Activated naive CD8-positive, alpha-beta T cell treated with anti-CD3 and anti-CD28 coated beads, Interleukin-2, amount 50 U/mL, for 24 hours (primary cell): ENCODE measurements around the gene DTL.
A peak's percentile ranks its signal among the peaks of the same experiment; 100 is the strongest.

ENCODE experiments used
- ATAC-seq: fragments of 150-1000 bp; cut with Tn5 transposase; one replicate; pipeline ENCODE4 v1.10.0; 2021
- DNase-seq: peaks from one replicate; pipeline ENCODE4 v3.0.0; 2021
- H3K27ac Mint-ChIP-seq: one replicate; pipeline ENCODE4 v1.8.0; 2021; ENCODE audit warnings: mild to moderate bottlenecking, mixed read lengths
- H3K27me3 Mint-ChIP-seq: one replicate; pipeline ENCODE4 v1.8.0; 2021; ENCODE audit warnings: mixed read lengths
- H3K36me3 Mint-ChIP-seq: one replicate; pipeline ENCODE4 v1.8.0; 2021; ENCODE audit warnings: low read depth, mixed read lengths
- H3K4me1 Mint-ChIP-seq: one replicate; pipeline ENCODE4 v1.8.0; 2021; ENCODE audit warnings: mixed read lengths
- H3K4me3 Mint-ChIP-seq: one replicate; pipeline ENCODE4 v1.8.0; 2021; ENCODE audit warnings: mild to moderate bottlenecking, moderate library complexity, mixed read lengths
- H3K9me3 Mint-ChIP-seq: one replicate; pipeline ENCODE4 v1.8.0; 2021; ENCODE audit warnings: mixed read lengths

Gene DTL

DNA sequence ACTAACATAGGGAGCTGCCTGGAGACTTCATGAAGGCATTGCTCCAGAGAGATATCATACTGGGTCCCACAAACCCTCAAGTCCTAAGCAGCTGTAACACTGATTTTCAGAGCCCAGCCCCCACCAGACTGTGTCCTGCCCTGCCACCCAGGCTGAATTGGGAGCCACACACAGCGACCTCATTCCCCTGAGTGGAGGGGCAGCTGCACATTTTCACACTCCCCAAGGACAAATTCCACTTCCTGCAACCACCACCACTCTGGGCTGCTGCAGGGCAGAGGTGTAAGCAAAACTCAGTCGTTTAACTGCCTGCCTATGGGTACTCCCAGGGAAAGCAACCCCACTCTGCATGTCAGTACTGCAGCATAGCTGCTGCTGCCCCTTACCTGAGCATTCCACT, 19.8 kb downstream of the DTL start:
- Mint-ChIP-seq H3K27me3 (no peaks in the 10 kb centered on the region), H3K4me3 (no peak overlapping the region), H3K36me3 (peaks cover 81% of the 10 kb centered on the region), H3K9me3 (peaks cover 14% of the 10 kb centered on the region), H3K4me1 (no peaks in the 10 kb centered on the region), H3K27ac (no peak overlapping the region)
- no peak for DNase-seq
- no peak for ATAC-seq

DNA sequence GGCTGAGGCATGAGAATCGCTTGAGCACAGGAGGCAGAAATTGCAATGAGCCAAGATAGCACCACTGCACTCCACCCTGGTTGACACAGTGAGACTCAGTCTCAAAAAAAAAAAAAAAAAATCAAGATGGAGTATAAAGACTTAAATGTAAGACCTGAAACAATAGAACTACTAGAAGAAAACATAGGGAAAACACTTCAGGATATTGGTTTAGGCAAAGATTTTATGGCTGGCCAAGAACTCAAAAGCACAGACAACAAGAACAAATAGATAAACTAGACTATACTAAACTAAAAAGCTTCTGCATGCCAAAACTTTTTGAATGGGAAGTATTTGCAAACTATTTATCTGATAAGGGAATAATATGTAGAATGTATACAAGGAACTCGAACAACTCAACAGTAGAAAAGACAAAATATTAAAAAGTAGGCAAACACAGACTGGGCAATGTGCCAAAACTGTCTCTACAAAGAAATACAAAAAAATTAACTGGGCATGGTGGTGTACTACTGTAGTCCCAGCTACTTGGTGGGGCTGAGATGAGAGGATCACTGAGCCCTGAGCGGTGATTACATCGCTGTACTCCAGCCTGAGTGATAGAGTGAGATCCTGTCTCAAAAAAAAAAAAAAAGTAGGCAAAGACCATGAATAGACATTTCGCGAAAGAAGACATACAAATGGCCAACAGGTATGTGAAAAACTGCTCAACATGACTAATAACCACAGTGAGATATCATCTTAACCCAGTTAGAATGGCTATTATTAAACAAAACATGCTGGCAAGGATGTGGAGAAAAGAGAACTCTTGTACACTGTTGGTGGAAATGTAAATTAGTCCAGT, 25.3 kb downstream of the DTL start:
- ATAC-seq (no peak), DNase-seq (no peak)
- Mint-ChIP-seq H3K27ac (no peak overlapping the region), H3K4me1 (no peaks in the 10 kb centered on the region), H3K36me3 (peaks cover 59% of the 10 kb centered on the region), H3K27me3 (no peaks in the 10 kb centered on the region), H3K9me3 (peaks cover 13% of the 10 kb centered on the region), H3K4me3 (no peak overlapping the region)

DNA sequence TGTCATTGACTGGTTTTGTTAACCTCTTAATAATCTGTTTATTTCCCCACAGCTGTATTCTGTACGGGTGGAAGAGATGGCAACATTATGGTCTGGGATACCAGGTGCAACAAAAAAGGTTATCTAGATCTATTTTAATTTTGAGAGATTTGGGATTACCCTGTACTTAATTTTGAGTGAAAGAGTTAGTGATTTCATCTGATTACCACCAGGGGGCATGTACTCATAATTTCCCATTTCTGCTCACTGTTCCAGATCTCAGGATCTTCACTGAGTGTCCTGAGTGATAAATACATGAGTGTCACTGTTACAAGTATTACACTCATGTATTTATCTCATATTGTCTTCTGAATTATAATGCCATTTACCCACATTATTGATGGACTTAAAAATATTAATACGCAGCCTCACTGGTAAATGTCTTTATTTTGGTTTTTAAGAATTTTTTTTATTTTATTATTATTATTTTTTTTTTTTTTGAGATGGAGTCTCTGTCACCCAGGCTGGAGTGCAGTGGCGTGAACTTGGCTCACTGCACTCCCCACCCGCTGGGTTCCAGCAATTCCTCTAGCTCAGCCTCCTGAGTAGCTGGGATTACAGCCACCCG, 27.4 kb downstream of the DTL start:
- Mint-ChIP-seq H3K27me3 (no peaks in the 10 kb centered on the region), H3K4me3 (no peak overlapping the region), H3K36me3 (peaks cover 57% of the 10 kb centered on the region), H3K4me1 (no peaks in the 10 kb centered on the region), H3K9me3 (no peaks in the 10 kb centered on the region), H3K27ac (no peak overlapping the region)
- DNase-seq (no peak), ATAC-seq (no peak)

DNA sequence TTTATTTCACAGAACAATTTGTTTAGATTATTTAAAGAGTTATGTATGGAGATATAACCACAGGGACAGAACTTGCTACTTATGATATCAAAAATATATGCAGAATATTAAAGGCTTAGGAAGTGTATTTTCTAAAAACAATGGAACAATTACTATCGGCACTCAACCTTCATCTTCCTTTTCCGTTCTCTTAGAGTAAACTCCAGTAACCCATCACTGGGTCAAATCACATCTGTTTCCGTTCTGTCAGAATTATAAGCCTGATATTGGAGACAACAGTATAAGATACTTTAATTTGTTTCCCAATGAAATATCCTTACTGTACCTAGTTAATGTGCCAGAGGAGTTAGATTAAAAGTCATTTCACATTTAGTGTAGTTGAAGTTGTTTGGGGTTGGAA, 32.2 kb downstream of the DTL start:
- H3K4me1 Mint-ChIP-seq, result no peaks in the 10 kb centered on the region
- peaks cover 67% of the 10 kb centered on the region for H3K36me3 Mint-ChIP-seq
- H3K4me3 Mint-ChIP-seq, result no peak overlapping the region
- H3K27me3 Mint-ChIP-seq, result no peaks in the 10 kb centered on the region
- H3K27ac Mint-ChIP-seq, result no peak overlapping the region
- H3K9me3 Mint-ChIP-seq, result no peaks in the 10 kb centered on the region
- DNase-seq, result no peak
- no peak for ATAC-seq

DNA sequence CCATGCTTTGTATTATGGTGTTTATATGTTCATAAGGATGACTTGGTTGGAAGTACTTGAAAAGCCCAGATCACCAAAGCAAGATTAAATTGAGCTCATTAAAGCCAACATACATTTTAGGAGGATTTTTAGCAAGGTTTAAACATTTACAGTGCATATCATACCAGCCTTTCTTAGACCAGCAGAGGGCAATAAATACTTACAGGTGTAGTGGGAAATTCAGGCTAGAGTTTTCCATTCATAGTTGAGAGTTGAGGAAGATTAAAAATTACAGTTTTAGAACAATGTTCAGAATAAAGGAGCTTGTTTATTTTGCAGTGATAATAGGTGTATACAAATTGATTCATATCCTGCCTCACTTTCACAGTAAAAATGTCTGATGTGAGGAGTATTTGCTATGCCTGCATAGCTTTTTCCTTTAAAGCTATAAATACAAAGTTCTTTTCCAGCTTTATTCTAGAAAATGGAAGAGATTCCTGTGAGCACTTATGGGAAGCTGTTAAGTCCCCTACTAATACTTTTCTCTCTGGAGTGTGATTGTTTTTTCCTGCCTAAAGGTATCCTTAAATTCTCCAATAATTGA, 35.3 kb downstream of the DTL start:
- DNase-seq (no peak), ATAC-seq (no peak)
- Mint-ChIP-seq H3K4me3 (no peak overlapping the region), H3K4me1 (no peaks in the 10 kb centered on the region), H3K9me3 (no peaks in the 10 kb centered on the region), H3K36me3 (peaks cover 73% of the 10 kb centered on the region), H3K27ac (no peak overlapping the region), H3K27me3 (no peaks in the 10 kb centered on the region)

DNA sequence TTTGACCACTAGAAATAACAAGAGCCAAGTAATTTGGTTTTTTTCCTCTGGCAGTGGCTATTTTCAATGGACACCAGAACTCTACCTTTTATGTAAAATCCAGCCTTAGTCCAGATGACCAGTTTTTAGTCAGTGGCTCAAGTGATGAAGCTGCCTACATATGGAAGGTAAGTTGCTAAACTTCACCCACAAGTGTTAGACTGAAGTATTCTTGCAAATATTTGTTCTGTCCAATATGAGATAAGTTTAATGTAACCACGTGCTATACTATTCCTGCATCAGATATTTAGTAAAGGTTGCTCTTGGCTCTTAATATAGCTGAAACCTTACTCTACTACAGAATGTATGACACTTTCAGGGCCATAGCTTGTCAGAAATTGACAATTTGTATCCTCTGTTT, 36.5 kb downstream of the DTL start:
- peaks cover 75% of the 10 kb centered on the region for H3K36me3 Mint-ChIP-seq
- H3K4me1 Mint-ChIP-seq, result no peaks in the 10 kb centered on the region
- no peaks in the 10 kb centered on the region for H3K27me3 Mint-ChIP-seq
- H3K4me3 Mint-ChIP-seq, result no peak overlapping the region
- H3K9me3 Mint-ChIP-seq, result no peaks in the 10 kb centered on the region
- H3K27ac Mint-ChIP-seq, result no peak overlapping the region
- DNase-seq (no peak), ATAC-seq (no peak)

DNA sequence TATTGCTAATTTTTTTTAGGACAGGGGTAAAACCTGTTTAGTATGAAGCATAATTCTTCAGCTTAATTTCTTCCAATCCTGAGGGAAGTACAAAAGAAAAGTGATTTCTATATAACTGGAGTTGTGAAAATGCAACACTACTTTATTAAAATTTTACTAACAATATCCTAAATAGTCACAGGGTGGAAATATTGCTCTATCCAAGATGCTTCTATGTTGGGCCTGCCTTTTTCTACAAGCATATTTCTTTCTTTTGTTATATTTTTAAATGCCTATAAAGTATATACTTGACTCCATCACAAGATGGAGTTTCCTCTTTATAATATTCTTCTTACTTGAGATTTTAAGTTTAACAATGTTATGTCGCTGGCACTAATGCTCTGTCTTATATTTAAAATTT, 37.9 kb downstream of the DTL start:
- Mint-ChIP-seq H3K4me1 (no peaks in the 10 kb centered on the region), H3K27me3 (no peaks in the 10 kb centered on the region), H3K4me3 (no peak overlapping the region), H3K27ac (no peak overlapping the region), H3K9me3 (no peaks in the 10 kb centered on the region), H3K36me3 (peaks cover 69% of the 10 kb centered on the region)
- DNase-seq (no peak), ATAC-seq (no peak)

DNA sequence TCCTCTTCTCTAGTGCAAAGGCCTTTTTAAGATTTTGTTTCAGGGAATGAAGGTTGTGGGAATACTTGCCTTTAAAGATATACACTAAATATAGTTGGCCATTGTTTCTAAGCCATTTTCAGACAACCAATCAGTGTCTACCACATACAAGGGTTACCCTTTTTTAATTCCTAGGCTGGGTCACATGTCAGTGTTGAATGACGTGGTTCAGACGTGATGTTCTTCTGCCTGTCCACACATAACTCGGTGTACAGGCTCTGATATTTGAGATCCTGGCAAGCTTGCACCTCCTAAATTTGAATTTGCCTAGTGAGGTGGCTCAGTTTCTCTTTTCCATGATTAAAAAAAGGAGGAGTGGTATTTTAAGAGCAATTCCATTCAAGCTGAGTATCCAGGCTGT, 38.8 kb downstream of the DTL start:
- no peaks in the 10 kb centered on the region for H3K4me1 Mint-ChIP-seq
- no peak overlapping the region for H3K27ac Mint-ChIP-seq
- H3K4me3 Mint-ChIP-seq, result no peak overlapping the region
- DNase-seq (no peak), ATAC-seq (no peak)
- peaks cover 72% of the 10 kb centered on the region for H3K36me3 Mint-ChIP-seq
- no peaks in the 10 kb centered on the region for H3K9me3 Mint-ChIP-seq
- H3K27me3 Mint-ChIP-seq, result no peaks in the 10 kb centered on the region

DNA sequence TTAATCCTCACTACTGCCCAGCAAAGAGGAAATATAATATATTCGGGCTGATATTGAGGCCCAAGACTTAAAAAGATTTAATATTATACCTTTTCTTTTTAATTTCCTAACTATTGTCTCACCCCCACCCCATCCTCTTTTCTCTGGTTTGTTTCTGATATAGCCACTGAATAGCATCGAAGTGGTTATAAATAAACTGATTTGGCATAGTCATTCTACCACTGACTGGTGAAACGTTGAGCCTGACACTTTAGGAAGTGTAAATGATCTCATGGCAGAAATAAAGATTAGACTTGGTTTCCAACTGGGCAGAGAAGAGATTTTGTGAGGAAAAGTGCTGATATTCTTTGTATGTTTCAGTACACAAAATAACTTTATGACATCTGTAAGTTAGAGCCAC, 39.3 kb downstream of the DTL start:
- peaks cover 73% of the 10 kb centered on the region for H3K36me3 Mint-ChIP-seq
- no peaks in the 10 kb centered on the region for H3K27me3 Mint-ChIP-seq
- no peak overlapping the region for H3K4me3 Mint-ChIP-seq
- DNase-seq (no peak), ATAC-seq (no peak)
- no peaks in the 10 kb centered on the region for H3K9me3 Mint-ChIP-seq
- H3K4me1 Mint-ChIP-seq, result no peaks in the 10 kb centered on the region
- H3K27ac Mint-ChIP-seq, result no peak overlapping the region

DNA sequence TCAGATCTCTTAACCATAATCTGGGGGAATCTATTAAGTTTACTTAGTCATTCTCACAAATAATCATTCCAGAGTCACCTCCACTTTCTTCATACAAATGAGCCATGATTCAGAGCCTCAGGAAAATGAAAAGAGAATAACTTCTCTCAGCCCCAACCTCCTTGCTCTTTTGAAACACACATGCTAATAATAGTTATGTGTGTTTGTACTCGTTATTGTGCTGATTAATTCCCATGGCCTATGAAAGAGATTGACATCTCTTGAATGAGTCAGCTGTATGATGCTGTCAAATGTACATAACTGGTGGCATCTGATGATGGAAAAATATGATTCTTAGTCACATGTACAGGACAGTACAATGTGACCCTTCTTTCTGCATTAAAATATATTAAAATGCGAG, 41.5 kb downstream of the DTL start:
- Mint-ChIP-seq H3K27me3 (no peaks in the 10 kb centered on the region), H3K36me3 (peaks cover 53% of the 10 kb centered on the region), H3K4me3 (no peak overlapping the region), H3K4me1 (no peaks in the 10 kb centered on the region), H3K27ac (no peak overlapping the region), H3K9me3 (no peaks in the 10 kb centered on the region)
- DNase-seq, result no peak
- ATAC-seq, result peak; percentile 54

DNA sequence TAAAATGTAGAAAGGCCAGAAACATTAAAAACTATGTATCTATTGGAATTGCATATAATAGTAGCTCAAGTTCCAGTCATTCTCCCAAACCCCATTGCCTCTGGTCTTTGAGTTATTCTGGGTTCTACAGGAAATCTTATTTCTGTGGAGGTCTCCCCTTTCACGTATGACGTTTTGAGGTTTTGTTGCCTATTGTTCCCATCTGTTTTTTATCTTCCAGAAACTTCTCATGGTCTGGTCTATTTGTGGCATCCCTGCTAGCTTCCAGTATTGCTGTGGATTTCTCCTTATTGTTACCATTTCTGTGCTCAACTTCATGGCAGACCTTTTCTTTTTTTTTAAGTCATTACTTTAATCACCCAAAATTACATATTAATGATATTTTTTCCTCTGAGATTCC, 43.3 kb downstream of the DTL start:
- Mint-ChIP-seq H3K4me1 (no peaks in the 10 kb centered on the region), H3K4me3 (no peak overlapping the region), H3K36me3 (peaks cover 43% of the 10 kb centered on the region), H3K9me3 (no peaks in the 10 kb centered on the region), H3K27ac (no peak overlapping the region), H3K27me3 (no peaks in the 10 kb centered on the region)
- no peak for ATAC-seq
- DNase-seq, result no peak

DNA sequence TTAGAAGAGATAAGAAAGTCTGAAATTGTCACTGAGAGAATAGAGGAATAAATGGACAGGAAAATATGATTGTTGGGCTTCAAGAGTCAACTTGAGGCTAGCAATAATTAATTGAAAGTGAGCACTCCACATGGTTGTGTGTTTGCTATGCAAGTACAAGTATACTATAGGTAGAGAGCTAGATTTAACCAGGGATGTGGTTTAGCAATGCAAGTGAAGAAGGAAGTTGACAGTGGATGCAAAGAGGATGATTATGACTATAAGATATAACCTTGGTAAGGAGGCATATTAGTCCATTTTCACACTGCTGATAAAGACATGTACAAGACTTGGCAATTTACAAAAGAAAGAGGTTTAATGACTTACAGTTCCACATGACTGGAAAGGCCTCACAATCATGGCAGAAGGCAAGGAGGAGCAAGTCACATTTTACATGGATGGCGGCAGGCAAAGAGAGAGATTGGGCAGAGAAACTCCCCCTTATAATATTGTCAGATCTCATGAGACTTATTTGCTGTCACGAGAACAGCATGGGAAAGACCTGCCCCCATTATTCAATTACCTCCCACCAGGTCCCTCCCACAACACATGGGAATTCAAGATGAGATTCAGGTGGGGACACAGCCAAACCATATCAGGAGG, 47.3 kb downstream of the DTL start:
- no peak for ATAC-seq
- H3K27ac Mint-ChIP-seq, result no peak overlapping the region
- H3K4me3 Mint-ChIP-seq, result no peak overlapping the region
- no peaks in the 10 kb centered on the region for H3K9me3 Mint-ChIP-seq
- no peaks in the 10 kb centered on the region for H3K27me3 Mint-ChIP-seq
- H3K4me1 Mint-ChIP-seq, result no peaks in the 10 kb centered on the region
- no peak for DNase-seq
- peaks cover 47% of the 10 kb centered on the region for H3K36me3 Mint-ChIP-seq

DNA sequence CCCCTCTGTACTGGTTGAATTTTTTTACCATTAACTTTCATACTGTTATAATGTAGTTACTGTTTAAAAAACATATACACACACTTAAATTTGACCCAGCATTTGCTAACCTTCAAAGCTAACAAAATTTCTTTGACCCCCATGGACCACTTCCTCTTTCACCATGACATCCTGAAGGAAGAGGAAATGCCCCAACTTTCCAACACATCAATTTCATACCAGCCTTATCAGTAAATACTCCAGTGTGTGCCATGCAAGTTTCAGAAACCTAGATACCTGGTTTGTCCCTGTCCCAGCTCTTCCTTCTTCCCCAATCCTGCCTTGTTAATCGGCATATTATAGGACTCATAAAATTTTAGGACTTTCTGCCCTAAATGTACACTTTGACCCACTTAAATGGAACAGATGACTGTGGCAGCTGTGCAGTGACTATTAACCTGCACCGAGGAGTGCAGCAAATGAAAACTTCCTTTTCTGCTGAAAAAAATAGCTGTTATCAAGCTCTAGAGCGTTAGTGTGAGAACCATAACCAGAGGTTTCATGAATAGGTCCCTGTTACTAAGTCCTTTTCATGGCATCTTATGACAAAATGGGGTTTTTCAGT, 54.1 kb downstream of the DTL start:
- Mint-ChIP-seq H3K4me3 (no peak overlapping the region), H3K36me3 (peaks cover 90% of the 10 kb centered on the region)
- no peak for ATAC-seq

DNA sequence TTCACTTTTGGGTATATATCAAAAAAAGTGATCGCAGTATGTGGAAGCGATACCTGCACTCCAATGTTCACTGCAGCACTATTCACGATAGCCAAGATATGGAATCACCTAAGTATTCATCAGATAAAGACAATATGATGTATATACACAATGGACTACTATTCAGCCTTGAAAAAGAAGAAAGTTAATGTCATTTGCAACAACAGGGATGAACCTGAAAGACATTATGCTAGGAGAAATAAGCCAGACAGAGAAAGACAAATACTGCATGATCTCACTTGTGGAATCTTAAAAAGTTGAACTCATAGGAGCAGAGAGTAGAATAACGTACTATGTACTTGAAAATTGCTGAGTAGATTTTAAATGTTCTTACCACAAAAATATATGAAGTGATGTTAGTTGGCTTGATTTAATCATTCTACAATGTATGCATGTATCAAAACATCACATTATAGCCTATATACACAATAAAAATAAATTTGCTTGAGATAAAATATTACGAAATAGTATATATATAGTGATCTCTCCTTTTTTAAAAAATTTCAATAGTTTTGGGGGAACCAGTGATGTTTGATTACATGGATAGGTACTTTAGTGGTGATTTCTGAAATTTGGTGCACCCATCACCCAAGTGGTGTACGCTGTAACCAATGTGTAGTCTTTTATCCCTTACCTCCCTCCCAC, 56.0 kb downstream of the DTL start:
- ATAC-seq (no peak), DNase-seq (no peak)
- Mint-ChIP-seq H3K36me3 (peaks cover 89% of the 10 kb centered on the region), H3K4me1 (peaks cover 17% of the 10 kb centered on the region), H3K9me3 (peaks cover 12% of the 10 kb centered on the region), H3K27me3 (no peaks in the 10 kb centered on the region), H3K27ac (no peak overlapping the region), H3K4me3 (no peak overlapping the region)

More for the DNA sequence above, 54.1 kb downstream of the DTL start:
- Mint-ChIP-seq H3K4me1 (peaks cover 17% of the 10 kb centered on the region), H3K27ac (peak overlapping the region; percentile 24), H3K9me3 (peaks cover 4% of the 10 kb centered on the region), H3K27me3 (no peaks in the 10 kb centered on the region)
- no peak for DNase-seq
